Activated CD8-positive, alpha-beta memory T cell treated with anti-CD3 and anti-CD28 coated beads, Interleukin-2, amount 50 U/mL, for 1 hour (primary cell): ENCODE measurements around the gene LRCH1.

Source experiments
- DNase-seq: peaks from one replicate; pipeline ENCODE4 v3.0.0-alpha.2; 2020; ENCODE audit errors: extremely low read depth

The LRCH1 gene

DNA sequence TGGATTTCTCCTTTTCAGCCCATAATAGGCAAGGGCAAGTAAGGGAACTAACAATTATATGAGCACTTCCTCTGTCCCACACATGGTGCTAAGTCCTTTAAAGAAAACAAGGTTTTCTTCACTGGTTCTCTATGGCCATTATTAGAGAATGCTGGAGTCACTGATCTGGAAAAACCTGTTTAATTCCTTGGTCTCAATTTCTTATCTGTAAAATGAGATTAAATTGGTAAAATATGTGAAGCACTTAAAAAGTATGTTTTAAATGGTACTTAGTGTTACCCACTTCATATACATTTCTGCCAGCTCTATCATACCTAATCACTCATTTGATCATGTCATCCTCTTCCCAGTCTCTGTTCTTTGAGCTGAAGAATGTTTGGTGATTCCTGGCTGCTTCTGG, 39.4 kb downstream of the LRCH1 start:
- DNase-seq: no peak

DNA sequence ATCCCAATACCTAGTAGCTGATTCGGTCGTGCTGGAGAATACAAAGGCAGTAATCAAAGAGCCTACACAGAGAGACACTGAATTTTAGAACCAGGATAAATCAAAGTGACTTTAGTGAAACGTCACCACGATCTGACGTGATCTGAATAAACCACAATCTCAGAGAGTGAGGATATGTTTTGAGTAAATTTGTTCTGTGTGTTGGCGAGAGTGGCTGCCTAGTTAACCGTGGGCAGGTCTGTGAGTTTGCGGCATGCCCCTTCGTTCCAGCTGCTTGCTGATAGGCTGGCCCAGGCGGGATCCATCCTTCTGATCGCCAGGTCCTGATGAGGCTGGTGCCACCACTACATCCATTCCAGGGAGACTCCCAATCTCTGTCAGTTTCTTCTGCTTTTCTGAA, 40.4 kb downstream of the LRCH1 start:
- peak; percentile 20 for DNase-seq

DNA sequence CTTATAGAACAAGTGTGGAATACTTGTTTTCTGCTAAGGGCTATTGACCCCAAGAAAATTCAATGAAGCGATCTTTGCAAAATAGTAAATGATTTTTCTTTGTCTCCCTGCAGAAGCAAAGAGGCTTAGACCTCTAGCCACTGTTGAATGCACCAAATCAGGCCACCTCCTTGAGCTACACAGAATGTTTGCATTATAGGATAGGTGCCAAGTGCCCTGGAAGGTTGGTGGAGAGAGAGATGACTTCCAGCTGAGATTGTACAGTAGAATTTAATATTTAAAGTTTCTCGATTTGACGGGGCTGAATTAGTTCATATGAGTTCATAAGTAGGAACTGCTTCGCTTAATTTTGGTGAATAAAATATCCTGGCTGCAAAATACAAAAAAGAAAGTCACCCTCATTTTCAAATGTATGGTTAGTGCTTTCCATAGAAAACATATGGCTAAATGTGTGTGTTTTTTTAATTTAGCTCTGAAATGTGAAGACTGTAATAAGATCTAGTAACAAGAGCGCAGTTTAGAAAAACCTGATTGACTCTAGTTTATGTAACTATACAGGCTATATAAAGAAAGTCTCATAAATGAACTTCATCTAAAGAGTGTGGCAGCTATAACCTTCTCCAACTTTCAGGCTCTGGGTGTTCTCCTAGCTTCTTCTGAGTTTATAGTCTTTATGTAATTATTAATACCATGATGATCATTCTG, 41.6 kb downstream of the LRCH1 start:
- no peak for DNase-seq

DNA sequence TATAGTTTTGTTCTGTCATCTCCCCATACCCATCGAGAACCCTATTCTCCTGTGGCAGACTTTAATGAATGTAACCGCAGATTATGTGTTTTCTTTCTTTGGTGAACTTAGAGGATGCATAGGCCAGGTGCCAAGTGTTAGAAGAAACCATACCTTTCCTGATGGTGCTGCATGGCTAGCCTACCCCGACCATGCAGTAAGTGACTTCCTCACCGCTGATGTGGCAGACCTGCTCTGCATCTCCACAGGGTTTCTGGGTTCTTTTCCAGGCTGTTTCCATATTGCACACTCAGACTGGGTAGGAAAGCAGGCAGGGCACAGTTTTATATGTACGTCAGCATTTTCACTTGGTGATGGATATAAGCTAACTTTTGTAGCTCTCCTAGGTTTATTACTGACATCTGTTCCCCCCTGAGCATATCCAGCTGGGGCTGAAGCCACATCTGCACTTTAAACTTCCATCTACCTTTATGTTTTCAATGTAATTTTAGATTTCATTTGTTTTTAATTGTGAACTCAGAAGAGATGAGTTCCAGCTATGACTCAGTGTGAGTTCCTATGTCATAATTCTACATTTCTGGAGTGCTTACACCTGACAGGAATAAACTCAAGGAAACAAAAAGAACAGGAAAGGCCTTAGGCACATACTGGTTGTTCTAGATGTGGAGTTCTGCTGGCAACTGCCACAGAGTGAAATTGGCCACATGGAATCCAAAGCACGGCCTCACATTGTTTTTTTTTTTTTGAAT, 42.3 kb downstream of the LRCH1 start:
- DNase-seq: no peak

DNA sequence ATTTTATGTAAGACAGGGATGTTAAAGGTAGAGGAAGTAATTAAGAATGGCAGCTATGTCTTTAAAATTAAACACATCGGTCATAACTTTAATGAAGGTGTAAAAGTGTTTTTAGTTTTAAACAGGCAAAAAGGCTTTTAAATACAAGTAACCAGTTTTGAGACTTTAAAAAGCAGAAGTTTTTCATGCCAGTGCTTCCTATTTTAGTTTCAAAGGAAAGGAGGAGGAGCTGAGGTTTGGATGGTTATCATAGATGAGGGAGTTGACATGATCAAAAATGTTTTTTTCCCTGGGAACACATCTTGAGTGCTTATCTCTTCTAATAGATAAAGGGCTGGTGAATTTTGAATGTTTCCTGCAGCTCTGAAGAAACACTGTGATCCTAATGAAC, 42.9 kb downstream of the LRCH1 start:
- DNase-seq: no peak

DNA sequence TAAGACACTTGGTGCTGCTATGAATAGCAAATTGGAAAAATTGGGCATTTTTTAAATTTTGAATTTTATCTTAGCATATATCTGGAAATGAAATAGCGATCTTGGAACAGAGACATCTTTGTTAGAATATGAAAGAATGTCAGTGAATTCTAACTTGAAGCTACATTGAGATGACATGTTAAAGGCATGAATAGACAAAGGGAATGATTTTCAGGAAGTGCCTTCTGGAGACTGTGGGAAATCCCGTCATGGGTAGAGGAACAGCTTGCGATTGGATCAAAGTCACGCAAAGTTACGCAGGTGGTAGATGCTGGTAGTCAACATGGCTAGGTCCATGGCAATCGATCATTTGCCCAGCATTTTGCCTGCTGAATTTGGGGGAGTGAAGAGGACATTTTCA, 43.5 kb downstream of the LRCH1 start:
- no peak for DNase-seq

DNA sequence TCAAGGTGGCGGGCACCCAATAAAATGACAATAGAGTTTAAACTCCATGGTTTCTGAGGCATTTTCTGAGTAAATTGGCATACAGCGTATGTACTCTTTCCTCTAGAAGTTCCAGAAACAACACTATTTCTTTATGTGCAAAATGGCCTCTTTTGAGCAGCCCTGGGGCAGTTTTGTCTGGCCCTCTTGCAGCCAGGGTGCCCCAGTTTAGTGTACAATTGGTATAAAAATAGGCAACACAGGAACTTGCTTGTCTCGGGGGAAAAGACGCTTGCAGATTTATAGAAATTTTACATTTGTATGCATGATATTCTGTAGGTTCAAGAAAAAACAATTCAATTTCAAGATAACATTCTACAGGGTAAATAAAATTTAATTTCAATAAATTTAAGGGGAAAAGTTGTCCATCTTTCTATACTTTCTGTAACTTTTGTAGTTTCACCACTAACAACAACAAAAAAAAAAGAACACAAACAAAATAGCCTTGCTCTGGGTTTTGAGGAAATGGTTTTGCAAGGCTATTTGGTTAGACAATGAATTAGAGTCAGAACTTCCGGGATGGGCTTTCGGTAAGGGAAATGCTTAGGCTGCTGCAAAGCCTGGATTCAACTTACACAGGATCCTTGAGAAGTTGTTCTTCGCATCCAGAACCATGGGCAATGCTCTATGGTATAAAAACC, 45.3 kb downstream of the LRCH1 start:
- no peak for DNase-seq

DNA sequence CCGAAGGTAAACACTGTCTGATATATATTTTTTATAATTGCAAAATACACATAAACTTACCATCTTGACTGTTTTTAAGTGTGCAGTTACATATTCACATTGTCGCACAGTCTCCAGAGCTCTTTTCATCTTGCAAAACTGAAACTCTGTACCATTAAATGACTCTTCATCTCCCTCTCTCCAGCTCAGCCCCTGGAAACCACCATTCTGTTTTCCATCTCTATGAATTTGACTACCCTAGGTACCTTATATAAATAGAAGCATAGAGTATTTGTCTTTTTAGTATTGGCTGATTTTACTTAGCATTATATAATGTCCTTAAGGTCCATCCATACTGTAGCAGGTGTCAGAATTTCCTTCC, 45.8 kb downstream of the LRCH1 start:
- DNase-seq: no peak

DNA sequence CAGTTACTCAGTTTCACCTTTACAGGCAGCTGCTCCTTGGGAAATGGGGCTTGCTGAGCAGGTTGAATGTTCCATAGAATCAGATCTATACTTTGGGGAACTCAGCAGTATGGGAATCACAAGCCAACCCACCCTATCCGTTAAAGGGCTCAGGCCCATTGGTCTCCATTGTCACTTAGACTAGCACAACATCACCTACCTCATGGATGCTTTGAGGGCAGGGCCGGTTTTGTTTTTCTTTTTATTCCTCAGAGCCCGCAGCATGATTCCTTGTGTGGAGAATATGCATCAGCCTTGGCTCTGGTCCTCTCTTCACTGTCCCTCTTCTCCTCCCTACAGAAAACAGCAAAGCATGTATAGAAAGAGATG, 48.0 kb downstream of the LRCH1 start:
- DNase-seq: no peak

DNA sequence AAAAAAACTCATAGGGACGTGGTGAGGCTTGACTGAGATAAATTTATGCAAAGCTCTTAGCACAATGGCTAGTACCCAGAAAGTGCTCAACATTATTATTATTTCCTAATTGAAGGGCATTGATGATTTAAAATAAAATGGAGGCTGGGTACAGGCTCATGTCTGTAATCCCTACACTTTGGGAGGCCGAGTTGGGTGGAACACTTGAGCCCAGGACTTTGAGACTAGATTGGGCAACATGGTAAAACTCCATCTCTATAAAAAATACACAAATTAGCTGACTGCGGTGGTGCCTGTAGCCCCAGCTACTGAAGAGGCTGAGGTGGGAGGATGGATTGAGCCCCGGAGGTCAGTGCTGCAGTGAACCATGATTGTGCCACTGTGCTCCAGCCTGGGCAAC, 49.6 kb downstream of the LRCH1 start:
- DNase-seq: no peak

DNA sequence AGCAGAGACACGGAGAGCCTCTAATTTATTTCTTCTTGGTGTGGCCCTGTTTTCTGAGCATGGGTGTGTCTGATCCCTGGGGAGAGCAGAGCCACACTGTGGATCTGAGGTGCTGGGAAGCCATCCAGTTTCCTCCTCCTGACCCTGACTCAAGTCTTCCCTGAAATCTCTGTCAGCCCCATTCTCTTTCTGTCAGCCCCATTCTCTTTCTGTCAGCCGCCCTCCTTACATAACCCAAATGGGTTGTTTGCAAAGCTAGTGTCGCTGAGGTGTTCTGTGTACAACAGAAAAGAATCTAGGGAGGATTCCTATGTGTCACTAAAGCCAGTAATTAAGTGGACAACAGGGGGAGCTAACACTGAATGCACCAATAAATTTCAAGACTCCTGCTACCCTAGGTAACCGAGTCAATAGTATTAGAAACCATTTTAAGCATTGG, 50.2 kb downstream of the LRCH1 start:
- DNase-seq: no peak

DNA sequence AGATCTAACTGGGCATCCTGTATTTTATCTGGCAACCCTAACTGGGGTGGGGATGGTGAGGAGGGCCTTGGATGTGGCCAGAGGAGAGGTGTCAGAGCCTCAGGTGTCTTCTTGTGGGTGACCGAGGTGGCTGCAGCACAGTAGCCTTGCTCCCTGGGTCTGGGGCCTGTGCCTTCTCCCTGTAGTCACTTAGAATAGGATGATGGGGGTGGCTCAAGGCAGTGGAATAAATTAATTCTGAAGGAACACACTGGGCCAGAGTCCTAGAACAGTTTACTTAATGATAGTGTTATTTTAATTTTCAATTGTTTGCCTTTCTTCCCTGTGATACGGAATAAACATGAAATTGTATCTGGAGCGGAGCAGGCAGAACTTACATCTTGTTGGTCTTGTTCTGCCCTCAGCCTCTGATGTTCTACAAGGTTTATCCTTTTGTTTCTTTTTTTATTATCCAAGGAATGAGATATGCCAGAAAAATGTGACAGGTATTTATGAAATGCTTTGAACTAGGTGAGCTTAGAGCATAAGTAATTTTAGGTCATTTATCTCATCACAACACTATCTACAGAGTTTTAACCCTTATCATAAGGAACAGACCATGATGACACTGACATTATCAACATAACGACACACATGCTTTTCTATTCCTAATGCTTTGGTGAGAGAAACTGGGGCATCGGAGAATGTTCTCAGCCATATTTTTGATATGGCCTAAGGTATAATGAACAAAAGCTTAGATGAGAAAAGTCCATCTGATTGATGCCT, 51.4 kb downstream of the LRCH1 start:
- DNase-seq: no peak

DNA sequence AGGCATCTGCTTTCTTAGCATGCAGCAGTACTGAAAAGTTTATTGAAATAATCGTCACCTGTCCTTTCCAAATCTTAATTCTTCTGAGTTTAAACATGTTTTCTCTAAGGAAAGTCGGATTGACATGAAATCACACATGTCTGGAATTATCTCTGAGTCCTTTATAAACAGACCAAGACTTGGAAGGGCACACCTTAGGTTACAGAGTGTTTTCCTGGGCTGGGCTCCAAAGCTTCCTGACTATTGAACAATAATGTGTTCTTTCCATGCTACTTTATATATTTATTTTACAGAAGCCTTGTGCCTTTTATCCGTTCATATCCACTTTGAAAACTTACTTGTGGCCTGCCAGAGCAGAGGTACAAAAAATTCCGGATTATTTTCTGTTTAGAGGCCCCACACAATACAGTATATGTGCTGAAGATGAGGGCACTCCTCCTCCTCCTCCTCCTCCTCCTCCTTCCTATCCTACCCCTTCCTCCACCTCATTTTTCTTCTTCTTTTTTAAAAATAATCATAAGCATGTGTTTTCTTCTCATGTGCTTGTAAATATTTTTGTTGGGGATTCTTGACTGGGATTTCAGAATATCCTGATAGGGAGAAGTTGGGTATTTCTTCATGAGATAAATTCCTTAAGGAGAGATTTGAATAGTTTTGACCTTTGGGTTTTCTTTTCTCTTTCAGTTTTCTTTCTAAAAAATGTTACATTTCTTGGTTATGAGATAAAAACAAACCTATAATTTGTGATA, 52.3 kb downstream of the LRCH1 start:
- no peak for DNase-seq

DNA sequence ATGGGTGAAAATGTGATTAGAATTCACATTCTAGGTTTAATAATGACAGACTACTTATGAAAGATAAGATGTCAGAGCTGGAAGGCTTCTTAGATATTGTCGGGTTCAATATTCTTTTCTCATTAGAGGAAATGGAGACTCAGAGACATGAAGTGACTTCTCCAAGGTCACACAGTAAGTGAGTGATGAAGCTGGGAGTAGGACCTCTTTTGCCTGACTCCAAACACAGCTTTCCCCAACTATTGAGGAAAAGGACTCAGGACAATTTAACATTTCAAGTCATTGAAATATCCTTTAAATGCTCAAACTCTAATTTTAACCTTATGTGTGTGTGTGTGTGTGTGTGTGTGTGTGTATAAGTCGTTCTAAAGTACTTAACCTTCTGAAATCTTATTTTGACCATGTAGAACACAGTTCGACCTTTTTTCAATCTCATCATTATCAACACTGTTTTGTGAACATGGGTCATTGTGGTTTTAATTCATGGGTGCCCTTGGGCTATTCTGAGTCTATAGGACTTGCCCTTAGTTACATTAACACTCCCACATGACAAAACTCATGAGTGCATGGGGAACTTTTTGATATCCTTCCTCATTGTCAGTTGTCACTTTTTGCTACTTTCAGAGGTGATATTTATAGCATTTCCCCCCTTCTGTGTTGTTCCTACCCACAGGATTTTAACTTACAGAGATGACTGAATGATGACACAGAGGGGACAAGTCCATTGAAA, 53.0 kb downstream of the LRCH1 start:
- DNase-seq: no peak

DNA sequence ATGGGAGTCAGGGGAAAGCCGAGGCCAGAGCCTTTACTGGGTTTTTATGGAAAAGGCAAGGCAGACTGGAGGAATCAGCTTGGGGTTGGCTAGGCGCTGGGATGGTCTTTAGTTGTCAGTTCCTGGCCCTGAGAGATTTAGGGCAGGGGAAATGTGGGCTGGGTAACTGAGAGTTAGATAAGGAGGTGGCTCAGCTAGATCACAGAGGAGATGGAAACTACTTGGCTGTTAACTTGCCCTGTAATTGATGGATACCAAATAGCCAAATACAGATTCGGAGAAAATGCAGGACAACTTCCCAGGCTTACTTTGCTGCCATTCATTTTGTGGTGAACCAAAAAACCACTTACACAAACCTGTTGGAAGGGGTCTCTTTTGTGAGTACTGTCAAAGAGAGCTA, 54.0 kb downstream of the LRCH1 start:
- DNase-seq: no peak

DNA sequence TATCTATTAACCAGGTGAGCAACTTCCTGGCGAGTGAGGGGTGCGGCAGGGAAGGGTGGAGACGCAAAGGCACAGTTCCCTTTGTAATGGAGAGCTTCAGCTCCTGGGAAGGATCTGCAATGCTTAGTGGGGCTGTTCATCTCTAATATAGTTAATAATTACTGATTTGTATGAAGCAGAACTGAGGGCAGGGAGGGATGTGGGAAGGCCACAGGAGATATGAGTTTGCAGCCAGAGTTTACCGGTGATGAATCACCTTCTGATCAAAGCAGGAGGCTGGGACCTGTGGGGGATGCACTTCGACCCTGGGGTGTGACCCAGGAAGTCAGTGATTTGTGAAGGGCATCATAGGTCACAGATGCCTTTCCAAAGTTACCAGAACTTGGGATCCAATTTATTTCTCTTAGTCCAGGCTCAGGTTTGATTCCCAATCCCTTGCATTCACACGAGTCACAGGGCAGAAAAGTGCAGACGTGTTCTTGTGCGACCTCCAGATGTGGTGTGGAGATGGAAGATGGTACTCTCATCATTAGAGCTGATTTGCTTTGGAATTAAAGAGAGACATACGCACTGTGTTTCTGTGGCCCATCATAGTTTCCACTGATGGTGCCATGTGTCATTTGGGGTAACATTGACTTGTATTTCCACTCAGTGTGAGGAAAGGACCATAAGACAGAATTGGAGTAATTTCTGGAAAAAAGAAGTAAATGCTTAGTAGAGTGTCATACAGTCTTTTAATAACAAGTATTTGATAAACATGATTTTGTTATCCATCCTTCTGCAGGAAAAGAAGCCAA, 55.0 kb downstream of the LRCH1 start:
- DNase-seq: no peak

DNA sequence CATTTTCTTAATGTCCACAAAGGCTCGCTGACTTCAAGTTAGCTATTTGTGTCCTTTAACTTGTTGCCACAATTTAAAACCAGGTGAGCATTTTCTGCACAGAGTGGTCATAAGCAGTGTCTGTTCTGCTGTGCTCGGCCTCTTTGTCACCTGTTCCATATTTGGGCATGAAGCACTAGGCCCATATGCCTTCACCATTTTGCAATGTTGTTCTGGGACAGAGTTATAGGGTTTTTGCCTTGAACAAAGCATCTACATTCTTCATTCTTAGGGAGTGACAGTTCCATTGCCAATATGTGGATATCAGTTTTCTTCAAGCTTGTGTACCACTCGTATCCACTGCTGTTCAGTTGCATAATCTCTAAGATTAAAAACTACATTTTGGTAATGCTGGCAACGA, 56.1 kb downstream of the LRCH1 start:
- DNase-seq: no peak

DNA sequence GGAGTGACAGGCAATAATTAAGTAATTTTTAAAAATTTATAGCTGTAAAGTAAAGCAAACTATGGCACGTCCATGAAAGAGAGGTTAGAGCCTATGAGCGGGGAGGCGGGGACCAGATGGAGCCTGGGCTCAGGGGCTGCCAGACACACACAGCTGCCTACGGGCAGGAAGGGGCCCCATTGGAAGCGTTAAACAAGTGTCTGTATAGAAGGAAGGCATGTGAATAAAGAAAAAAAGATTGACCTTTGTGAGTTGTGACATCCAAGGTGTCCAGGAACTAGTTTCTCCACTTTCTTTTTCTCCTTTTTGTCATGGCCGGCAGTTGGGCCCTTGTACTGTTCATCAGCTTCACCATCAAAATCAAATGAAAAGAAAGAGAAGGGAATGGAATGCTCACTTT, 56.8 kb downstream of the LRCH1 start:
- DNase-seq: no peak

DNA sequence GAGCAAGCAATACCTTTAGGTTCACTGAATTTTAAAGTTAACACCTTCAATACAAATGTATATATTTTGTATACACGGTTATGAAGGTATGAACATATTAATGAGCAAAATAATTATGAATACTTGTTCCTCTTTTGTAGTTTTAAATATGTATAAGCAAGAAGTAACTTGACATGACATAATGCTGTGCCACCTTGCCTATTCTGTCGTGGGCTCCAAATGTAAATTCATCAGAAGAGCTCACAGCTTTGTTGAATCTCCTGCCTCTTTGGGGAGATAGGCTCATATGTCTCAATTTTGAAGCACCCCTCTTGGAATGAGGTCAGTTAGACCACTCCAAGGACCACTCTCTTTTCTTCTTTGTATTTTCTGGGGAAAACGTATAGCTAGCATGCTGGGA, 59.3 kb downstream of the LRCH1 start:
- DNase-seq: no peak

DNA sequence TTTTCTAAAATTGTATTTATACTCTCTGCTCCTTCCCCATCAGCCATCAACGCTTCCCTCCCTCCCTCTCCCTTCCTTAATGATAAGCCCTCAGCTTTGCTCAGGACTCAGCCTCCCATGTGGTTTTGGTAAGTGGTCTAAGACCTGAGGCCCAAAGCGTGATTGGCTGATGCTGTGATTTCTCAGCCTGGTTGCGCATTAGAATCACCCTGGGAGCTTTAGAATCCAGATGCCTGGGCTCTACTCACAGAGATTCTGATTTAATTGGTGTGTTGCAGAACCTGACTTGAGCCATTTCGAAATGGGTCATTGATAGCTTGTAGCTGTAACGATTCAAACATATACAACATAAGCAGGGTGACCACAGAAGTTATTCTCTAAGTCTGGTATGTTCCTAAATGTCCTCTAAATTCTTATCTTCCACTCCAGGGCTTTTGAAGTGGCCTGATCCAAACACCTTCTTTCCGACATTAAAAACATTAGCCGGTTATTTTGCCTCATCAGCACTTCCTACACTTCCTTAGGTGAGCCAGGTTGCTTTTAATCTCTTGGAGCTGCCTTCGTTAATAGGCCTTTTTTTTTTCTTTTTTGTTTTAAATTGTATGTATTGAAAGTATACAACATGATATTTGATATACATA, 60.6 kb downstream of the LRCH1 start:
- DNase-seq: no peak
